Natural killer cell treated with Interleukin-12 subunit alpha and Interleukin-12 subunit beta and Interleukin-15 and Interleukin-18, amount 100 ng/mL, for 72 hours (primary cell): ENCODE results near the gene THAP4. TPM values are rescaled to one million over a fixed set of nuclear protein-coding genes. Genes with fewer than 3 reads are reported as not detected.
"Not testable (repeated sequence)": the region's sequence is repeated elsewhere in the genome, so short reads cannot be mapped to it uniquely, and the experiment has no call there.

Experiments used
- ATAC-seq, 2 donors: fragments of 150-1000 bp; cut with Tn5 transposase in 1 of 2; sonication (Bioruptor Pico), chemical (Tn5 transposase) in 1 of 2; 2 replicates each; pipeline ENCODE4 v1.10.0; 2021
- DNase-seq: peaks from one replicate; pipeline ENCODE4 v3.0.0; 2022; ENCODE audit warnings: low spot score
- H3K27ac Mint-ChIP-seq, 2 donors: 1 replicate in 1 of 2; 2 replicates in 1 of 2; pipeline ENCODE4 v1.8.0; 2022; ENCODE audit warnings: mixed read lengths in 2 of 2, mild to moderate bottlenecking in 1 of 2, moderate library complexity in 1 of 2
- H3K27me3 Mint-ChIP-seq, 2 donors: 1 replicate in 1 of 2; 2 replicates in 1 of 2; pipeline ENCODE4 v1.8.0; 2022; ENCODE audit warnings: mixed read lengths in 2 of 2
- H3K36me3 Mint-ChIP-seq: one replicate; pipeline ENCODE4 v1.8.0; 2022; ENCODE audit warnings: mixed read lengths
- H3K4me1 Mint-ChIP-seq, 2 donors: 1 replicate in 1 of 2; 2 replicates in 1 of 2; pipeline ENCODE4 v1.8.0; 2022; ENCODE audit warnings: low read depth in 2 of 2, mixed read lengths in 2 of 2, mild to moderate bottlenecking in 1 of 2
- H3K4me3 Mint-ChIP-seq: one replicate; pipeline ENCODE4 v1.8.0; 2022; ENCODE audit warnings: mixed read lengths
- H3K9me3 Mint-ChIP-seq: 2 replicates; pipeline ENCODE4 v1.8.0; 2022; ENCODE audit warnings: mixed read lengths
- total RNA-seq, 2 donors: library from RNA; stranded (reverse); gene quantifications; one replicate each; pipeline ENCODE4 v1.2.3, GENCODE V29; 2022

THAP4 gene
- total RNA-seq, 2 donors from 2014 or later, result 26.9 to 55.9 TPM

DNA sequence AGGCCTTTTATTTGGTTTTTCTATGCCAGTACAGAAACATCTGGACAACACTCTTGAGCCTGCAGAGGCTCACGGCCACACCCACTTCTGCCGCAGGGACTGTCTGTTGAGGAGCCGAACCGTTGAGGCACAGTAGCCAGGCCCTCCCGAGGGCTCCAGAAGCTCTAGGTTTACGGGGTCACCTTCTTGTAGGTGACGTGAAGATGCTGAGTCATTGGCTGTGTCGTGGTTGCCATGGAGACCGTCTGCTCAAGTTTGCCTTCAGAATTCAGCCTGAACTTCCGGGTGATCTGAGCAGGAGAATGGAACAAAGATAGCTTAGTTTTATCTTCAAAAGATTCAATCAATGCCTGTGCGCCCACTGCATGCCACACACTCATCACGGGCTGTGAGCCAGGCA, 52.5 kb downstream of the THAP4 start:
- no peak for DNase-seq
- no peaks in the 10 kb centered on the region for H3K27me3 Mint-ChIP-seq
- peaks cover 54% of the 10 kb centered on the region for H3K36me3 Mint-ChIP-seq
- no peak overlapping the region for H3K4me3 Mint-ChIP-seq
- peaks cover 0 to 3% of the 10 kb centered on the region in 2 donors for H3K4me1 Mint-ChIP-seq
- peaks cover 5% of the 10 kb centered on the region for H3K9me3 Mint-ChIP-seq
- no peak overlapping the region for H3K27ac Mint-ChIP-seq
- no peak for ATAC-seq

DNA sequence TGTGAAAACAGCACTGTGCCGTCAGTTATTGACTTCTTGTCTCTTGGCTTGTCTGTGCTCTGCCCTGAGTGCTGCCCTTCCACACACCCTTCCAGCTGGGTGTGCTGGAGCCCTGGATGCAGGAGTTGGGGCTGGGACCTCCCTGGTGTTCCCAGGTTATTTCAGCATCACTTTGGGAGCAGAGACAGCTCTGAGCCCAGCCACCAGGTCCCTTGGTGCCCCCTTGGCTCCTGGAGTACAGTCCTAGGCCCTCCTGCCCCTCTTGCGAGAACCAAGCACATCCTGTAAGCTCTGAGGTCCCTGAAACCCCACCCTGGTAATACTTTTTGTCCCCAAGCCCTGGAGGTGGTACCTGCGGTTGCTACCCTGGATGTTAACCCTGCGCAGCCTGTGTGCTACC, 54.2 kb downstream of the THAP4 start:
- Mint-ChIP-seq H3K27ac (no peak overlapping the region), H3K27me3 (no peaks in the 10 kb centered on the region), H3K4me3 (no peak overlapping the region), H3K36me3 (peaks cover 39% of the 10 kb centered on the region), H3K9me3 (peaks cover 5% of the 10 kb centered on the region), H3K4me1 (peaks cover 0 to 3% of the 10 kb centered on the region in 2 donors)
- DNase-seq, result no peak
- no peak for ATAC-seq

DNA sequence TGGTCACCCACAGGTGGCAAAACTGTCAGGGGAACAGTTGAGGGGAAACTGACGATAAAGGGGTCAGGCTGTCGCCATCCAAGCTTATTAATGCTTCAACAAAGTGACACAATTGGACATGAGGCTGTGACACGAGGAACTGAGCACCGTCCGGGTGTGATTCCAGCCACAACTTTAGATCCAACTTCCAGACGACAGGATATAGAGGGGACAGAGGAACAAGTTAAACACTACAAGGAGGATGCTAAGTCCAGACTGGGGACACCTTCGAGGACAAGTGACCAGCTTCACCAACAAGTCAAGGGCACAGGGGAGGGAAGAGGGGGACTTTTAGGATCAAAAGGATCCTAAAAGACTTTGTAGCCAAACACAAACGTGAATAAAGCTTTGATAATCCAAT, 54.6 kb downstream of the THAP4 start:
- ATAC-seq (no peak), DNase-seq (no peak)
- H3K27ac Mint-ChIP-seq, result peak overlapping the region in 1 of 2 donors; percentile 14
- no peak overlapping the region for H3K4me3 Mint-ChIP-seq
- peaks cover 34% of the 10 kb centered on the region for H3K36me3 Mint-ChIP-seq
- no peaks in the 10 kb centered on the region for H3K27me3 Mint-ChIP-seq
- H3K9me3 Mint-ChIP-seq, result peaks cover 5% of the 10 kb centered on the region
- H3K4me1 Mint-ChIP-seq, result peaks cover 0 to 6% of the 10 kb centered on the region in 2 donors

DNA sequence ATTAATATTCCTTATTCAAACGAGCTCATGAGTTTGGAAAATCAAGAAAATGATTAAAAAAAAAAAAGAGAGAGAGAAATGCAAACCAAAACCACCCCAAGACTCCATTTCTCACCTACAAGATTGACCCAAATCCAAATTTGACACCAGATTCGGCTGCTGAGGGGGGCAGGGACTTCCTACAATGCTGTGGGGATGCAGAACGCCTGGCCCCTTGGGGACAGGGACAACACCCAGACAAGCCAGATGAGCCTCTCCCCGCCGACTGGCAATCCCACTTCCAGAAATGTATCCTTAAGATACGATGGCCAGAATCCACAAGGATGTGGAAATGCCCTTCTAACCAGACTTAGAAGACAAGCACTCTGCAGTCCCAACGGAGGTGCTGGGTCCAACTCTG, 57.7 kb downstream of the THAP4 start:
- Mint-ChIP-seq H3K4me1 (peaks cover 0 to 12% of the 10 kb centered on the region in 2 donors), H3K27ac (no peak overlapping the region), H3K4me3 (no peak overlapping the region), H3K27me3 (no peaks in the 10 kb centered on the region), H3K36me3 (peaks cover 14% of the 10 kb centered on the region), H3K9me3 (no peaks in the 10 kb centered on the region)
- no peak for ATAC-seq
- DNase-seq, result no peak

DNA sequence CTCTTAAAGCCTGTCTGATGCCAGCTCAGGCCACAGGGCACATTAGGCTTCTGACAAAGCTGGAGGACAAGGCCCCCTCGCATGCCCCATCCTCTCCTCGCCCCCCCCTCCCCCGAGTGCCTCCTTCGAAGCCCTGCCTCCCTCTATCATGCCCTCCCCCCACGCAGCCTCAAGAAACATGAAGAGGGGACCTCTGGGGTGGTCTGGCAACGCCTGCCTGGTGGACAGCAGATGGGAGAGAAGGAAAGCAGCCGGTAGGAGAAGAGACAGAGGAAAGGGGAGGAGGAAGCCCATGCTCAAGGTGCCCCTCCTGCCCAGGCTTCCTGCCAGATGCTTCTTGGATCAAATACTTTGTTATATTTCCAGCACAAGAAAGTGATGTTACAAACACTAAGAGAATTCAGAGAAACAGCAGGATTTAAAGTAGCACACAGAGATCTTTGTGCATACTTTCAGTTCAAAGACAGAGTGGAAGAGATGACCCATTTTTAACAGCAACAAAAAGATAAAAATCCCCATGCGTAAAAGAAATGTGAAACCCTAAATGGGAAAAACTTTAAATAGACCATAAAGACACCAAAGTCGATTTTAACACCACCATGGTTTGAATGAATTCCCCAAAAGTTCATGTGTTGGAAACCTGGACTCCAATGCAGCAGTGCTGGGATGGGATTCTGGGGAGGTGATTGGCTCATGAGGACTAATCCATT, 59.4 kb downstream of the THAP4 start:
- Mint-ChIP-seq H3K36me3 (peaks cover 8% of the 10 kb centered on the region), H3K9me3 (no peaks in the 10 kb centered on the region), H3K27me3 (no peaks in the 10 kb centered on the region), H3K4me3 (no peak overlapping the region), H3K27ac (no peak overlapping the region), H3K4me1 (peaks cover 0 to 12% of the 10 kb centered on the region in 2 donors)
- no peak for DNase-seq
- ATAC-seq, result no peak

DNA sequence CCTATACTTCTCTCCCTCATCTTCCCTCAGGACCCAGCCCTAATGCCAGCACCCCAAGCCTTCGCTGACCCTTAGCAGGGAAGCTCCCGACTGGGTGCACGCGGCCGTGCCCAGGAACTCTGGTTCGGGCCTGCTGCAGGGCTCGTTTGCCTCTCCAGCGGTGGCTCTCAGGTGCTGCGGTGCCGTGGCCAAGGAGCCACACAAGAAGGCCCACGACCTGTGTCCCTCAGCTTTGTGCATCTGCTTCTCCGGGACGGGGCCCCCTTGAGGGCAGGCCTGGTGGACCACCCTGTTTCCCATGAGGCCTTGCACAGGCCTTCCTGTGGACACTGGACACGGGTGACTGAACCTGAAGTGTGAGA, 60.7 kb downstream of the THAP4 start:
- no peak overlapping the region for H3K4me3 Mint-ChIP-seq
- no peaks in the 10 kb centered on the region for H3K36me3 Mint-ChIP-seq
- no peak overlapping the region for H3K27ac Mint-ChIP-seq
- H3K27me3 Mint-ChIP-seq, result no peaks in the 10 kb centered on the region
- no peak for ATAC-seq
- no peak for DNase-seq
- peaks cover 0 to 9% of the 10 kb centered on the region in 2 donors for H3K4me1 Mint-ChIP-seq
- H3K9me3 Mint-ChIP-seq, result no peaks in the 10 kb centered on the region

DNA sequence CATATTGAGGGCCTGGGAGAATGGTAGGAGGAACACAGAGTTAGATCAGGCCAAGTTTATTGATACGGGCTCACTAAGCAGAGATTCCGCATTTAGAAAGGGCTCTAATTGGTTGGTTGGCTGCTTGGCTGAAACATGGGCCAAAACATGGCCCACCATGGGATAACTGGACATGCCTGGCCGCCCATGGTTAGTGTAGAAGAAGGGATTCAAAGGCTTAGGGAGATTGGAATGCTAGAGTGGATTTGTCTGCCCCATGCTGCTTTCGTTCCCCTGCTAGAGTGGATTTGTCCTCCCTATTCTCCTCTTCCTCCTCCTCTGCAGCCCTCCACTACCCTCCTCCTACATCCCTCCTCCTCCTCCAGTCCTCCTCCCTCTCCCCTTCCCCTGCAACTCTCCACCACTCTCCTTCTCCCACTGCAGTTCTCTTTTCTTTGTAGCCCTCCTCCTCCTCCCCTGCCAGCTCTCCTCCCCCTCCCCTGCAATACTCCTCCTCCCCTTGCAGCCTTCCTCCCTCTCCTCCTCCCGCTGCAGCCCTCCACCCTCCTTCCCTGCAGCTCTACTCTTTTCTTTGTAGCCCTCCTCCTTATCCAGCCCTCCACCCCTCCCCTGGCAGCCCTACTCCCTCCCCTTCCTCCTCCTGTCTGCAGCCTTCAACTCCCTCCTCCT, 61.2 kb downstream of the THAP4 start:
- H3K9me3 Mint-ChIP-seq, result no peaks in the 10 kb centered on the region
- peak overlapping the region in 1 of 2 donors; percentile 56 for H3K27ac Mint-ChIP-seq
- peaks cover 0 to 9% of the 10 kb centered on the region in 2 donors for H3K4me1 Mint-ChIP-seq
- no peak overlapping the region for H3K4me3 Mint-ChIP-seq
- H3K36me3 Mint-ChIP-seq, result no peaks in the 10 kb centered on the region
- H3K27me3 Mint-ChIP-seq, result no peaks in the 10 kb centered on the region
- no peak for DNase-seq
- no peak for ATAC-seq

DNA sequence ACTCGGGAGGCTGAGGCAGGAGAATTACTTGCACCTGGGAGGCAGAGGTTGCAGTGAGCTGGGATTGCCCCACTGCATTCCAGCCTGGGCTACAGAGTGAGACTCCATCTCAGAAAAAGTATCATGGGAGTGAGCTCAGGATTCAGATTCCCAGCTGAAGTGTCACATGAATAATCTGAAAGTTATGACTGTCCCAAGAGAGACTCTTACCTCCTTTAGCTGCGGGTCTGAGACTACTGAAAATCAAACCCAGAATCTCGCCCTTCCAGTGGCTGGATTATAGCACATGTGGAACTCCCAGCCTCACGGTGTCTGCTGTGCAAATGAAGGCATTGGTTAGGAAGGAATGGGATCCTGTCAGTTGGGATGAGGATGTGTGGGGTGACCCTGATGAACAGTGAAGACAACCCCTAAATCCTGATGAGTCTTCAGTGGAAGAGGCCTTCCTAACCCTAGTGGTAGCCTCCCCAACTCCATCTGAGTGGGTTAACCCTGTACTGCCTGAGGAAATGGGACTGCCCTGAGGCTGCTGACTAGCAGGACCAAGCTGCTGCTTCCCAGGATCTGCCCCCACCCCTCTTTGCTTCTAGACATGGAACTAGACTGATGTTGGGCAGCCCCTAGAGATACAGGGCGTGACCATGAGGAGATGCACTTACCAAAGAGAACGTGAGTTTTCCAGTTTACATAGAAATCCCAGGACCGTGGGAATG, 61.9 kb downstream of the THAP4 start:
- Mint-ChIP-seq H3K4me1 (peaks cover 0 to 10% of the 10 kb centered on the region in 2 donors), H3K9me3 (no peaks in the 10 kb centered on the region), H3K36me3 (no peaks in the 10 kb centered on the region), H3K27ac (no peak overlapping the region), H3K27me3 (no peaks in the 10 kb centered on the region), H3K4me3 (no peak overlapping the region)
- DNase-seq (no peak), ATAC-seq (no peak)

DNA sequence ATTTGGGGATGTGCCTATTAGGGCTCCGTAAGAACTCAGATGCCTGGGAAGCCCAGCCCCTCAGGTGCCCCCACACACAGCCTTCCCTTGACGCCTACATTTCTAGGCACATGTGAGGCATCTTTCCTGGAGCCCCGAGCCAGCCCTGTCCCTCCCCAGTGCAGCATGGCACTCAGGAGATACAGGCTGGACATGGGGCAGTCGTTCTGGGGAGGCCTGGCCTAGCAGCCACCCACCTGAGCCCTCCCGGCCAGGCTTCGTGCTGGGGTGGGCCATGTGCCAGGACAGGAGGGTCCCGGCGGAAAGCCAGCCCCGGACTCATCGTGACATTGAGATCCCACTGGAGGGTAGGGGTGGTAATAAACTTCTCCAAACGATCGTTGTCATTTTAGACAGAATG, 63.2 kb downstream of the THAP4 start:
- DNase-seq (no peak), ATAC-seq (peak in 1 of 2 donors; percentile 25)
- H3K27ac Mint-ChIP-seq, result peak overlapping the region in 1 of 2 donors; percentile 33
- H3K9me3 Mint-ChIP-seq, result no peaks in the 10 kb centered on the region
- no peak overlapping the region for H3K4me3 Mint-ChIP-seq
- H3K36me3 Mint-ChIP-seq, result no peaks in the 10 kb centered on the region
- H3K27me3 Mint-ChIP-seq, result no peaks in the 10 kb centered on the region
- H3K4me1 Mint-ChIP-seq, result peaks cover 6 to 11% of the 10 kb centered on the region in 2 donors

DNA sequence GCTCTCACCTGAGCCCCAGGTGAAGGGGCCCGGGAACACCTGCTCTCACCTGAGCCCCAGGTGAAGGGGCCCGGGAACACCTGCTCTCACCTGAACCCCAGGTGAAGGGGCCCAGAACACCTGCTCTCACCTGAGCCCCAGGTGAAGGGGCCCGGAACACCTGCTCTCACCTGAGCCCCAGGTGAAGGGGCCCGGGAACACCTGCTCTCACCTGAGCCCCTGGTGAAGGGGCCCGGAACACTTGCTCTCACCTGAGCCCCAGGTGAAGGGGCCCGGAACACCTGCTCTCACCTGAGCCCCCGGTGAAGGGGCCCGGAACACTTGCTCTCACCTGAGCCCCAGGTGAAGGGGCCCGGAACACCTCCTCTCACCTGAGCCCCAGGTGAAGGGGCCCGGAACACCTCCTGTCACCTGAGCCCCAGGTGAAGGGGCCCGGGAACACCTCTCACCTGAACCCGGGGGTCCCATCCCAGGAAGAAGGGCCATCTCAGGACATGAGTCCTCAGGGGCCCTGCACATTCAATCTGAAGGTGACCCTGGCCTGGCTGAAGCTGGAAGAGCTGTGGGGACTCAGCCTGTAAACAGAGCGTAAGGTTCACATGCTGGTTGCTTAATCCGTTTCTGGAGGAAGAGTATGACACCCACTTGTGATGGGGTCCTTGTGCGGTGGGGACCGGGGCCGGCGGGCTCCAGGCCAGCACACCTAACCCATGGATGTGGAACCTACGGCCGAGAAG, 63.9 kb downstream of the THAP4 start:
- not testable (repeated sequence) for H3K27me3 Mint-ChIP-seq, H3K9me3 Mint-ChIP-seq, DNase-seq, H3K4me3 Mint-ChIP-seq, H3K36me3 Mint-ChIP-seq, ATAC-seq
- peaks cover 6 to 11% of the 10 kb centered on the region in 2 donors for H3K4me1 Mint-ChIP-seq
- H3K27ac Mint-ChIP-seq, result peak overlapping the region in 1 of 2 donors; percentile 33

DNA sequence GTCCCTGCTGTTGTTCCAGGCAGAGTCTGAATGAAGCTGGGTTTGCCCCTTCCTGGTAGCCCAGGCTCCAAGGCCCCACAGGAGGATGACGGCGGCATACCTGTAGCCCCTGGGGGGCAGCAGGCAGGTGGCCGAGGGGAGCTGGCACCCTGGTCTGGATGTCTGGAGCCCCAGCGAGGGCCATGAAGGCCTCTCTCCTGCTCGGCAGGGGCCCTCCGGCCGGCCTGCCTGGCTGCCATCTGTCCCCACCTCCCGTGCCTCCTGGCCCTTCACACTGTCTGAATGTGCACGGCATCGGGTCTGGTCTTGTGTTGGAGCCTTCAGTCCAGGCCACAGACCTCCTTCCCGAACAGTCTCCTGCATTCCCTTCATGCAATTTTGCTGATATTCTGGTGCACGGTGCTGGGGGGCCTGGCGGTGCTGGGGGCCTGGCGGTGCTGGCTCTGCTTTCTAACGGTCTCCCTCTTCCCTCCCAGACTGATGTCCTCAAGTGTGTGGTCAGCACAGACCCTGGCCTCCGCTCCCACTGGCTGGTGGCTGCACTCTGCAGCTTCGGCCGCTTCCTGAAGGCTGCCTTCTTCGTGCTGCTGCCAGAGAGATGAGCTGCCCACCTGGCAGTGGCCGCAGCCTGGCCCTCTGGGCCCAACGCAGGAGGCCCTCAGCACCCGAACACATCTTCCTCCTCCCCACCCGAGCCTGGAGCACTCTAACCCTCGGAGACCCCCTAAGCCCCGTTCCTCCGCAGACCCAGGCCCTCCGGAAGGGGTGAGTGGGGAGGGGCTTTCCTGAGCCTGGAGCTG, 64.9 kb downstream of the THAP4 start:
- DNase-seq (no peak), ATAC-seq (peak in 1 of 2 donors; percentile 22)
- Mint-ChIP-seq H3K9me3 (no peaks in the 10 kb centered on the region), H3K4me1 (peaks cover 6 to 8% of the 10 kb centered on the region in 2 donors), H3K4me3 (no peak overlapping the region), H3K36me3 (no peaks in the 10 kb centered on the region), H3K27ac (no peak overlapping the region), H3K27me3 (no peaks in the 10 kb centered on the region)

DNA sequence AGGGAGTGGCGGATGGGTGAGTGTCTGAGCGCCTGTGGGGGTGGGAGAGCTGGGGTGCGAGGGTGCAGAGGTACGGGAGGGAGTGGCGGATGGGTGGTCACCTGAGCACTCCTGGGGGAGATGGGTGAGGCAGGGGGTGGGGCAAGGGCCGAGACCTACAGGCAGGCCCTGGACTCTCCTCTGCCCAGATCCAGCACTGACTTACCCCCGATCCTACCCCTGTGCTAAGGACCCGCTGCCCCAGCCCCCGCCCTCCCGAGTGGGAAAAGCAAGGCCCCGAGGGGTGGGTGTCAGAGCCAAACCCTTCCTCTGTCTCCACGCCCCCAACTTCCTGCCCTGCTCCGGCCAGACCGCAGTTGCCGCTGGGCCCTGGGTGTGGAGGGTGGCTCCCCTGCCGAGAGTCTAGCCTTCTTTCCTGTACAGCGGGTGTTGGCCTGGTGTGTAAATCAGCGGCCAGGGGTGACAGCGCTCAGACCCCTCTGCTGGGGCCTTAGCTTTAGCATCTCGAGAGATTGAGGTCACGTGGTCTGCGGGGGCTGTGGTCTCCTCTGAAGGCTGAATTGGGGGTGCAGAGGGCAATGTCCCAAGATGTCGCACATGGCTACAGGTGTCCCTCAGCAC, 65.9 kb downstream of the THAP4 start:
- peak; percentile 71 to 82 for ATAC-seq
- Mint-ChIP-seq H3K27me3 (no peaks in the 10 kb centered on the region), H3K27ac (no peak overlapping the region), H3K4me1 (peaks cover 5 to 6% of the 10 kb centered on the region in 2 donors), H3K9me3 (no peaks in the 10 kb centered on the region), H3K4me3 (peak overlapping the region; percentile 8), H3K36me3 (no peaks in the 10 kb centered on the region)
- no peak for DNase-seq
